ENCODE measurements around the gene FBLN2.

The FBLN2 gene

DNA sequence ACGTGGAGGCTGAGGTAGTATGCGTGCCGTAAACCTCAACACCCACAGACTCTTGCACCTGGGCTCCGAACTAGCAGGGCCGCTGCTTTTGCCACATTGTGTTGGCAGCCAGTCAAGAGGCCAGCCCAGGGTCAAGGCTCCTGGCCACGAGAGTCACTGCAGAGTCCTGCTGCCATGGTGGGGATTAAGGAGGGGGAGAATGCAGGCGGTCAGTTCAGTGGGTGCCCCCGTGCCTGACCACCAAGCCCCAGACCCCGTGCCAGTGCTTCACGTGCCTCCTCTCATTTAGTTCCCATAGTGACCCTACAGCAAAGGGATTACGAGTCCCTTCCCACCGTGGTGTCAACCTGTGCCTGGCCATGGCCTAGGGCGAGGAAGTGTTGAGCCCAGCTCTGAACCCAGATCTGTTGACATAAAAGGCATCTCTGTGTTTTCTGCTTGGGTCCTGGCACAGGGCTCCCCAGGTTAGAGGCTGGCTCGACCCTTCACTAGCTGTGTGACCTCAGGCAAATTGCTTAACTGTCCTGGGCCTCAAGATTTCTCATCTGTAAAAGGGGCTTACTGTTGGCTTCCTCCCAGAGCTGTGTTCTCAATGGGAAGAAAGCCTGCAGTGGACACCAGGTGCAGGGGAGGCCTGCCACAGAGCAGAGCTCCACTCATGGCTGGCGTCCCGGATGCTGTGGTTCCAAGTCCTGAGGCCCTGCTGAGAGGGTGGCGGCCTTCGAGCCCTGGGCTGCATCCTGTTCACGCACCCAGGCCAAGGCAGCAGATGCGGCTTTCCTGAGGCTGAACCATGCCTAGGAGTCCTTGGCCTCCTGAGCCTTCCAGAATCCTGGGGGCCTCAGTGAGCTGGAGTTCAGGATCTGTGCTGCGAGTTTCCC lies 32.8 kb downstream of the FBLN2 start:
- no peak for DNase-seq

DNA sequence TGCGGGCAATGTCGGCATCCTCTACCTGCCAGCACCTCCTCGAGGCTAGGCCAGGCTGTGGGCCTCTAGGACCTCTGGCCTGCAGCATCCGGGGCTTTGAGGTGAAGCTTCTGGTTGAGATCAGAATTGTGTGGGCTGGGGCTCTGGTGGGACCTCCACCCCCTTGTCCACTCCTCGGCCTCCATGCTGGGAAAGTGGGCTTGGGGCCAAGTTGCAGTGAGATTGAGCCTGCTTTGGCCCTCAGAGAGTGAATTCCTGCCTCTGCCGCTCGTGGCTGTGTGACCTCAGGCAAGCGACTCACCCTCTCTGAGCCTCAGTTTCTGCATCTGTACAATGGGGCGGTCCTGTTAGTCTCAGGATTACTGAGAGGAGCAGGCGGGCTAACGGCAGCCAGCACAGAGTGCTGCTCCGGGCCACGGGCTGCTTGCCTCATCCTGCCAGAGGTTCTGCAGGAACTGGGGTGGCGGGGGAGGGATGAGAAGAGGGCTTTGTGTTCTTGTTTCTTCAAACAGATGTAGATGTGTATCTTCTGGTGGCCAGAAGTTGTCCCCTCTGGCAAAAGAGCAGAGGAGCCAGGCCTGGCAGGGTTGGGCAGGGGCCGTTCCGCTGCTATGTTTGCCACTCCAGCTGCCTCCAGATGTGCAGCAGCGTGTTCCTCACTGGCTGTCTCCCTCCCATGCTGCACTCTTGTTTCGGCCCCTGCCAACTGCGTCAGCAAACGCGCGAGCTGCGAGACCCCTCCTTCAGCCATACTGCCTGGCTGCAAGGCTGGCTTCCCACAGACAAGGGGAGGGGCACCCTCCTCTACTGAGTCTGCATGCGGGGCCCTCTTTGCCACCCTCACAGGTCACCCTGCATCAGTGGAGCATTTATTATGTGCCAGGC lies 33.7 kb downstream of the FBLN2 start:
- DNase-seq, result no peak

DNA sequence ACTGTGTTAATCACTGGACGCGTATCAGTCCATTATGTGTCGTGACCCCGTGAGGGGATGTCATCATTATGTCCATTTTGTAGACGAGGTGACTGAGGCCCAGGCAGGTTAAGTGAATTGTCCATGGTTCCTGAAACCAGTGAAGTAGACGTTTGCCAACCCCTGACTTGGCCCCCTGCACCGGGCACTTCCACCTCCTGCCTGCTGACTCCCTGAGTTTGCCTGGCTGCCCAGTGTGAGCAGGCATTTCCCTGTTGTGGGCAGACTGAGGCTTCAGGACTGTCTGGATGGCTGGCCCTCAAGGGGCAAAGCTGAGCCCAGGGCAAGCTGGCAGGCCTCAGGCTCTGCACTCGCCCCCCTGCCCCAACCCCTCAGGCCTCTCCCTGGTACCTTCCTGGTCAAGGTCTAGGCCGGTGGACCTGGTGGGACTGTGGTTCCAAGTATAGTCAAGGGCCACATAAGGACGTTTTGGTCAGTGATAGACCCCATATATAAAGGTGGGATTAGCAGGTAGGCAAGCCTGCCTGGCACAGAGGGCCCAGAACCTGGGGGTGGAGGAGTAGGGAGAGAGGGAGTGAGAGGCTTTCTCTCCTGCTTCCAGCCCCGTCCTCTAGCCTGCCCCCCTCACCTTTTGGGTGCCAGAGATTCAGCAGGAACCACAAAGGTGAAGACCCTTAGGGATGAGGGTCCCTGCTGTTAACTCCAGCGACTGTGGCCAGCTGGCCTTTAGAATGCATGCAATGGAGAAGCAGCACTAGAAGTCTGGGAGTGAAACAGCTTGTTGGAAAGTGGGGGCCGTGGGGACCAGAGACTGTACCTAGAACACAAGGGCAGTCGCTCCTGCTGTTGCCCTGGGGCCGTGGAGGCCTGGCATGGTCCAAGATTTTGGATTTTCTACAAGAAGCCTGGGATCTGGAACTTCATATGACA lies 34.6 kb downstream of the FBLN2 start:
- DNase-seq, result no peak

DNA sequence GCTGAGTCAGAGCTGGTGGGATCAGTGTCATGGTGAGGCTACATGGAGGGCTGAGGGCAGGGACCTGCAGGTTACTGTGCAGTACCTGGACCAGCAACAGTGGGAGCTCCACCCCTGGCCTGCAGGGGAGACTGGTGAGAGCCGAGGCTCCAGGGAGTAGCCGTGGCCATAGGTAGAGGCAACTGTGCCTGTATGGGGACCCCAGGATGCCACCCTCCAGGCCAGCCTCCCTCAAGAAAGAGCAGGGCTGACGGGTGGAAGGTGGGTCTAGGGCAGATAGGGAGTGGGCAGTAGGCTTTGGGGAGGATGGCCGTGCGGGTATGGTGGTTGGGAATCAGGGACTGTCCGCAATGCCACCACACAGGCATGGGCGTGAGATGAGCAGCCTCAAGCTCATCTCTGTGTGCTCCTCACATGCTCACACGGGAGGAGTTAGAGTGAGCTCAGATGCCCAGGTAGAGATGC lies 35.5 kb downstream of the FBLN2 start:
- no peak for DNase-seq

DNA sequence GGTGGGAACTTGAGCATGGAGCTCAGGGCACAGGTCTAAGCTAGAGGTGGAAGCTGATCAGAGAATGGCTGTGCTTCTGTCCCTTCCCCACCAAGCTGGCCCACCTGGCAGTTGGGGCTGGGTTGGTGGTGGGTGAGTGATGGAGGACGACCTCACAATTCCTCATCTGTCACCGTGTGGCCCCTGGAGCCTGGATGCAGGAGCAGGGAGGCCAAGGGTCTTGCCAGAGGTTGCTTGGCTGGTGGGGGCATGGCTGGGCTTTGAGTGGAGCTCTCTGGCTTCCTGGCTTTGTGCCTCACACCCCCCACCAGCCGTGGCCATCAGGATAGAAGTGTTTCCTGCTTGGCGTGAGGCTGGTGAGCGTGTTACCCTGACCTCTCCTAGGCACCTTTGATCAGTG lies 36.0 kb downstream of the FBLN2 start:
- no peak for DNase-seq

DNA sequence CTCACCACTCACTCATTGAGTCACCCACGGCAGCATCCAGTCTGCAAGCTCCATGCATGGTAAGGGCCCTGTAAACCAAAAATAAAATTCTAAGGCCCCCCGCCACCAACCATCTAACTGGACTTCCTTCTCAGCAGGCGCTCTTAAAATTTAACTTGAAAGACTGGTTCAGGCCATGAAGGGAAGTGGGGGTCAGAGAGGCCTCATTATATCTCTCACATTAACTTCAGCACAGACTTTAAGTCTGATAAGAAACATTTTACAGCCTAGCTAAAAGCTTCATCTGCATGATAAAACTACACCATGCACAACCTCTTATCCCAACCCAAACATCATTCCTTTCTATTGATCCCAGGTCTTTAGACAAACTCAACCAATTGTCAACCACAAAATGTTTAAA lies 38.5 kb downstream of the FBLN2 start:
- no peak for DNase-seq

DNA sequence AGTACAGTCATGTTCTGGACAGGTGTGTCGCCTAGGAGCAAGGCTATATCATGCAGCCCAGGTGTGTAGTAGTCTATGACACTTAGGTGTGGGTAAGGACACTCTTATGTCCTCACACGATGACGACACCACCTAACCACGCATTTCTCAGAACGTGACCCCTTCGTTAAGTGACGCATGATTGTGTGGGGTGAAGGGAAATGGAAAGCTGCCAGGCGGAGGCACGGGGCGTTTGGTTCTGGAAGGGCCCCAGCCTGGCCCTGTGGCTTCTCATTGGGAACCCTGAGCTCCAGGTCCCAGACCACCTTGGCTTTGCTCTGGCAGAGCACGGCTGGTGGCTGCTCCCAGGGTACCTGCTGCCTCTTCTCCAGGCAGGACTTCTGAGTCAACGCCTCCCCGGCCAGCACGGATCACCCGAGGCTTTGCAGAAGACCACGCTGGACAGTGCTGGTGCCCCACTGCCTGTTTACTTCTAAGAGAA lies 39.3 kb downstream of the FBLN2 start:
- no peak for DNase-seq

DNA sequence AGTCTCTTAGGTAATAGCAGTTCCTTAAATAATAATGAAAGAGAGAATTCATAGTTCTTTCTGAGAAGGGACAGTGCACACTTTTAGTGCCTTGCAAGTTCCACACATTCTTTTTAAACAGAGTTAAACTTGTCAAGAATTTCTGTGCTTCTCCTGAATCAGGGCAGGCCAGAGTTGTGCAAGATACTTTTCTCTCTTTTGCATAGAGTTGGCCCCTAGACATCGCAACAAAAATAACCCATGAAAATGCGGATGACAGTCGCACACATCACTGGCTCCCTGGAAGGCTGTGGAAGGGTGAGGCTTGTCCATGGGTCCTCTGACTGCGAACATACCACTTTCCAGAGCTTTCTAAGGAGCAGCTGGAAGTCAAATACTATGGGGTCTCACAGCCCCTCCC lies 40.1 kb downstream of the FBLN2 start:
- DNase-seq, result no peak

DNA sequence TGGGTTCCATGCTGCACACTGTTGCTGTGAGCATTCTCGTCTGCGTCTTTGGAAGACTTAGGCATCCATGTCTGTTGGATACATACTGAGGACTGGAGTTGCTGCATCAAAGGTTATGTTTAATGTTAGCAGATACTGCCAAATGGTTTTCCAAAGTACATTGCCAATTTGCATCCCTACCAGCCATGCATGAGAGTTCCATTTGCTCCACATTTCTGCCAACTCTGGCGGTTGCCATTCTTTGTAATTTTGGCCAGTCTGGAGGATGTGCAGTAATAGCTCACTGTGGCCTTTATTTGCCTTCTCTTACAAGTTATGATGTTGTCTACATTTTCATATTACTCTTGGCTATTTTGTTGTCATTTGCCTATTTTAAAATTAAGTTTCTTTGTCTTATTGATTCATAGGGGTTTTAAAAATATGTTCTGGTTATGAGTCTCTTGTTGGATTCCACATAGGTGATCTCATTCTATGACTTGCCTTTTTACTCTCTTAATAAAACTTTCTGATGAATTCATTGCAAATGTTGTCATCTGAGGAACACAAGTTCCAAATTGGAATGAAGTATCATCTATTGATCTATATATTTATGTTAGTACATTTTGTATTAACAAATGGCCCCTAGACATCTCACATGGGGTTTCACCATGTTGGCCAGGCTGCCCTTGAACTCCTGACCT lies 42.1 kb downstream of the FBLN2 start:
- no peak for DNase-seq

DNA sequence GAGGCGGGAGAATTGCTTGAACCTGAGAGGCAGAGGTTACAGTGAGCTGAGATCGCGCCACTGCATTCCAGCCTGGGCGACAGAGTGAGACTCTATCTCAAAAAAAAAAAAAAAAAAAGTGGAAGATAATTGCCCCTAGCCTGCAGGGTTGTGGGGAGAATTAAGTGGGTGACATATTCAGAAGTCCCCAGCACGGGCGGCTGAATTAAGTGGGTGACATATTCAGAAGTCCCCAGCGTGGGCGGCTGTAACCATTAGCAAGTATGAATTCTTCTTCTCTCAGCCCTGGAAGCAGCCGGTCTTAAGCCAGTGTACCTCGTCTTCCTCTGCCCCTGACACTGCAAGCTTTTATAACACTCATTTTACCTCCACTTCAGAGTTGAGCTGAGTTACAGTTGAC lies 44.7 kb downstream of the FBLN2 start:
- no peak for DNase-seq

DNA sequence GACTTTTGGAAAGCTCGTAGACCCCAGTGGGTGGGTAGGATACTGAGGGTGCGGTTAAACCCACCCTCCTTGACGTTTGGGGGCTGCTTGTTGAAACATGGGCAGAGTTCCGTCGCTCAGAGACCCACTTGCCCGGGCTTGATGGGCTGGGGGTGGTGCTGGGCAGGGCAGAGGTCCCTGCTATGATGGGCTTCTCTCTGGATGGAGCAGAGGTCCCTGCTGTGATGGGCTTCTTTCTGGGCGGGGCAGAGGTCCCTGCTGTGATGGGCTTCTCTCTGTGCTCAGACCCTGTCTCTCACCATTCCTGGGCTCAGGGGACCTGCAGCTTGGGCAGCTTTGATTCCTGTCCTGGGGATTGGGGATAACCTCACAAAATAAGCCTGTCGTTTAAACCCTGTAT lies 45.2 kb downstream of the FBLN2 start:
- DNase-seq, result no peak

DNA sequence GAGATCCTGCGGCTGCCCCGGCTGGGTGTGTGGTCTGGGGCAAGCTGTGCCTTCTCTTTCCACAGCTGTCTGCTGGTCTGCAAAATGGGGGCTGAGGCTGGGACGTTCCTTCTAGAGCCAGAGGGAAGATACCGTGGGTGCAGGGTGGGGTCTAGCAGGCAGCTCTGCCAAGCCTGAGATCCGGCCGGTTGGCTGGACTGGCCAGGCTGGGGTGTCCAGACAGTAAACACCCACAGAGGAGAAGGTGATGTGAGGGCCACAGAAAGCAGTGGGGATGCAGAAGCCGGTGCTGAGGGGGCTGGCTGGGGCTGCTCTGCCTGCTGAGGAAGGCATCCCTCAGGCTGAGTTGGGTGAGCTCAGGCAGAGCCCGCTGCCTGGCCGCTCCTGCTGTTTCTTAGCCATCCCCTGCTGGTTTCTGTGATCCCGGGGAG lies 46.1 kb downstream of the FBLN2 start:
- DNase-seq, result no peak

DNA sequence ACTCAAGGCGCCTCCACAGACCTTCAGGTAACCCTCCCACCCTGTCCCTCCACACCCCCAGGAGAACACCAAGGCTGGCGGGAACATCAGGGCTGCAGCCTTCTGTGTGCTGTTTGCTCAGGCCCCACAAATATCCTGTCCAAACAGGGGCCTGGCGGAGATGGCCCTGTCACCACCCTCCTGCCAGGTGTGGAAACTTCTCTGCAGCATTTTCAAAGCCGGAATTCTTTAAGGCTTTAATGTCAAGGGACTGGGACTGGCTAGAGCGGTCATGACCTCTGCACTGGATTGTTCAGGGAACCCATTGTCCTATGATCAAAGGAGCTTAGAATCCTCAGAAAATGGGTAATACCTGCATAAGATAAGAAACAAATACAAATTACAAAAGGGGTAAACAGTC lies 46.6 kb downstream of the FBLN2 start:
- DNase-seq, result no peak

DNA sequence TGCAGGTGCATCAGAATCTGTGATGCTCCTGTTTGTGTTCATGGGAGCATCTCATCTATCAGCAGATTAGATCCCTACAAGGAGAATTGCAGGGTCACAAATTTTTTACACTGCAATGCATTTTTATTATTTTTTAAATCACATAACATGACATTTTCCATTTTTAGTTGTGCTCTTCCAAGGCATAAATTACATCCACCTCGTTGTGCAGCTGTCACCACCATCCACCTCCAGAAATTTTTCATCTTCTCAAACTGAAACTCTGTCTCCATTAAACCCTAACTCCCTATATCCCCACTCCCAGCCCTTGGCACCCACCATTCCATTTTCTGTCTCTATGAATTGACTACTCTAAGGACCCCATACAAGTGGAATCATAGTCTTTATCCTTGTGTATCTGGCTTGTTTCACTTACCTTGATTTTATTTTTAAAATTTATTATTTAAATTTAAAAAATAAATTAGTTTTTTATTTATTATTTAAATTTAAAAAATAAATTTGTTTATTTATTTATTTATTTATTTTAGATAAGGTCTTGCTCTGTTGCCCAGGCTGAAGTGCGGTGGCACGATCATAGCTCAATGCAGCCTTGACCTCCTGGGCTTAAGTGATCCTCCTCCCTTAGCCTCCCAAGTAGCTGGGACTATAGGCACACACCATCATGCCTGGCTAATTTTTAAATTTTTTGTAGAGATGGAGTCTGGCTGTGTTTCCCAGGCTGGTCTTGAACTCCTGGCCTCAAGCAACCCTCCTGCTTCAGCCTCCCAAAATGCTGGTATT lies 47.7 kb downstream of the FBLN2 start:
- no peak for DNase-seq

DNA sequence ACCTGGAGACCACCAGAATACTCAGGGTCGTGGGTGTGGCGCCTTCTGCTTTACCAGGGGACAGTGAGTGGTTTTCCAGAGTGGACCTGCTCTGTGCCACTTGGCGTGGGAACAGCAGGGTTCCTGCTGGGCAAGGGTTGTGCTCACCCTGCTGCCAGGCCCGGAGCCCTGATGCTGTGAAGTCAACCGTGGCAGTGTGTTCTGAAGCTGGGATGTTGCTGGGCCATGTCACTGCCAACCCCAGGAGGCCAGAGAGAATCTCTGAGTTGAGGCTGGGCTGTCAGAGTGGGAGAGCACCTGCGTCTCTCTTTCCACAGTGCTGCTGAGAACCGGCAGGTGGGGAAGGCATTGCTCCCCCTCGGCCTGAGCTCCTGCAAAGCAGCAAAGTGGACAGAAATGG lies 48.7 kb downstream of the FBLN2 start:
- DNase-seq, result no peak

DNA sequence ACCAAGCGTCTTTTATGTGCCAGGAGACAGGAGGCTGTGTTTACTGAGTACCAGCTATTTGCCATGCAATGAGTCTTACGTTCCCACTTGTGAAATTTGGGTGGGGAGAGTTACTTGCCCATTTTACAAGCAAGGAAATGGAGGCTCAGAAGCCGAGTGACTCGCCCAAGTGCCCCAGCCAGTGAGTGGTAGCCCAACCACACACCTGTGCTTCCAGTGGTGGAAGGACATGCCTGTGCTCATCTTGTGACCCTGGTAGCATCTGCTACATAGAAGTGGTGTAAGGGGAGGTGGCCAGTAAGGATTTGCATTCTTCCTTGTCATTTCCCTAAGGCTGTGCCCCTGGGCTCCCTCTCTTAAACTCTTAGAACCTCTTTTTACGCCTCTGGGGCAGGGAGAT lies 49.3 kb downstream of the FBLN2 start:
- no peak for DNase-seq

DNA sequence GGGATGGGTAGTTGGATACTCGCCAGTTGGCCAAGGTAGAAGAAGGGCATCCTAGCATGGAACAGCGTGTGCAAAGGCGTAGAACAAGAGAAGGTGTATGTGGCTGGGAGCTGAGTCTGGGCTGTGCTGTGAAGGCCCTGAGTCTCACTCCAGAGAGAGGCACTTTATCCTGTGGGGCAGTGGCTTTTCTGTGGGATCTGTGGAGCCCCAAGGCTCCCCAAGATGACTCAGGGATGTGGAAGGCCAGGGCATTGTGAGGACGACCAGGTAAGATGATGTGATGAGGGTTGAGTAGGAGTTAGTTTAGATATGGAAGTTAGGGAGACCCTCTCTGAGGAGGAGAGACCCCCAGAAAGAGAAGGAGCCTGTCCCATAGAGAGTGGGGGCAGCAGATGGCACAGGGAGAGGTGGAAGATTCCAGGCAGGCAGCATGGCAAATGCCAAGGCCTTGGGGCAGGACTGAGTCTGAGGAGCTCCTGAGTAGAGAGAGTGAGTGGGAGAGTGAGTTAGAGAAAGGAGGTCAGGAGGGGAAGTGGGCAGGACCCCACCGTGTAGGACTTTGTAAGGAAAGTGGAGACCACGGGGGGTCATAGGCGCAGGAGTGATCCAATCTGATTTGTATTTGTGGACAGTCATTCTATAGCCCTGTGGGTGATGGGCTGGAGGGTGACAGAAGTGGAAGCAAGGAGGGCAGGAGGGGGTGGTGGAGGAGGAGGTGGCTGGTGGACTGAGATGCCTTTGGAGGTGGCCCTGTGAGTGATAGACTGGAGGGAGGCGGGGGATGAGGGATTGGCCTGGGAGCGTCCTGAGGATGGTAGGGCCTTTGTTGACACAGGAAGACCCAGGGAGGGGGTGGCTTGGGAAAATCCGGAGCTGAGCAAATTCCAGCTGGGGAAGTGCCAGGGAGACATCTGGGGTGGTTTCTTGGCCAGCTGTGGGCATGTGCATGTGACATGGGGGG lies 50.3 kb downstream of the FBLN2 start:
- no peak for DNase-seq

DNA sequence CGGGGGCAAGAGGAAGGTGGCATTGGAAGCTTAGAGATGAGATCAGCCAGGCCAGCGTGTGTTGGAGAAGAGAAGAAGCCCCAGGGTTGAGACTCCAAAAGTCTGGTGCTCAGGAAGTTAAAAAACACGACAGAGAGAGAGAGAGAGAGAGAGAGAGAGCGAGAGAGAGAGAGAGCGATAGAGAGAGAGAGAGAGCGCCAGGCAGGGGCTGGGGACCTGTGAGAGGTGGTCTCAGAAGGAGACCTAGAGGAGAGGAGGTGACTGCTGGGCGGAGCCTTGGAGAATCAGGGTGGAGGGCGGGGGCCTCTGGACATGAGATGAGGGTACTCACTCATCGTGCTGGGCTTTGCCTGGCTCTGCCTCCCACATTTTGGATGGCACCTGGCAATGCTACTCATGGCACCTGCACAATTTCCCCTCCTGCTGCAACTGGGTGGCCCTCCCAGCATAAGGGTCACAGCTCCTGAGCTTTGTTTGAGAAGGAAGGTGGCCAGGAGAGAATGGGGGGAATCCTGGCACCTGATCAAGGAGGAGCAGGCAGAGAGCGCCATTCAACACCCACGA lies 51.0 kb downstream of the FBLN2 start:
- no peak for DNase-seq

Data from right kidney (tissue), 1 donor.